K562 (cell line): Measurements from ENCODE around the gene LRCH1. TPM values are rescaled to one million over a fixed set of nuclear protein-coding genes. Genes with fewer than 3 reads are reported as not detected.

Experiments
- ATAC-seq: fragments of 200-7000 bp; cut with Tn5 transposase; 3 replicates; pipeline ENCODE4 v1.9.1; 2020; ENCODE audit warnings: moderate library complexity
- BruUV-seq: library from RNA; stranded (reverse); fragments of 400-500 nt; replicated peaks from 2 replicates; lab custom pipeline; 2021; lab: Mats Ljungman, UMichigan
- CTCF ChIA-PET: fragments of 300-600 bp; formaldehyde crosslinking; extraction: SDS; loops from one replicate; lab custom pipeline; 2021; ENCODE audit warnings: low intra/inter-chr PET ratio; lab: Yijun Ruan, JAX
- POLR2A ChIA-PET: fragments of 300-600, 350-650 bp; sonication (Branson Sonifier 250); formaldehyde crosslinking; extraction: SDS; loops from one replicate; lab custom pipeline; 2021; ENCODE audit warnings: antibody characterized with exemption, inconsistent platforms; lab: Yijun Ruan, JAX
- DNase-seq, 4 experiments: peaks; one replicate each; pipeline versions ENCODE4 v3.0.0 to v3.0.0-alpha.2; 2011 to 2018; ENCODE audit warnings: low spot score in 3 of 4, mixed read lengths in 3 of 4; ENCODE audit errors: extremely low read depth in 1 of 4
- FAIRE-seq: peaks from 2 replicates; lab custom pipeline; 2011; peaks lifted over from hg19 to GRCh38; lab: Jason Lieb, UNC
- H2AFZ ChIP-seq: 2 replicates; pipeline ENCODE4 v1.6.0; 2011; ENCODE audit warnings: low read depth, low read length, control low read depth, inconsistent platforms
- H3K27ac ChIP-seq: fragments of 200-600 bp; 3 replicates; pipeline ENCODE4 v1.8.0; 2011; ENCODE audit warnings: low read depth, mild to moderate bottlenecking, control low read depth, inconsistent platforms, low read length, moderate library complexity, mixed read lengths; ENCODE audit errors: extremely low read depth
- H3K27me3 ChIP-seq, 2 experiments: fragments of 300-600 bp in 1 of 2; 2 replicates in 1 of 2; 3 replicates in 1 of 2; pipeline versions ENCODE4 v1.6.0 to v1.8.0; 2011; ENCODE audit warnings: inconsistent platforms in 2 of 2, low read length in 2 of 2, mild to moderate bottlenecking in 1 of 2, mixed read lengths in 1 of 2, moderate library complexity in 1 of 2; ENCODE audit not compliant: control insufficient read depth in 2 of 2, insufficient read depth in 2 of 2
- H3K36me3 ChIP-seq: fragments of 300-600 bp; 3 replicates; pipeline ENCODE4 v1.8.0; 2011; ENCODE audit warnings: mild to moderate bottlenecking, low read length, inconsistent platforms; ENCODE audit not compliant: control insufficient read depth, insufficient read depth
- H3K4me1 ChIP-seq, 2 experiments: fragments of 200-600 bp in 1 of 2; replicated peaks in 1 of 2; 2 replicates in 1 of 2; 3 replicates in 1 of 2; pipeline versions ENCODE4 v1.5.1 to v1.8.0; 2011; ENCODE audit warnings: inconsistent platforms in 2 of 2, low read length in 2 of 2, mild to moderate bottlenecking in 1 of 2, mixed read lengths in 1 of 2, moderate library complexity in 1 of 2; ENCODE audit not compliant: control insufficient read depth in 2 of 2, insufficient read depth in 2 of 2
- H3K4me2 ChIP-seq: 2 replicates; pipeline ENCODE4 v1.6.1; 2011; ENCODE audit warnings: low read length, control low read depth, inconsistent platforms, mixed read lengths; ENCODE audit not compliant: insufficient read depth
- H3K4me3 ChIP-seq: fragments of 200-600 bp; sonication (generic), shearing (Covaris generic); 2 replicates; pipeline ENCODE4 v1.5.1; 2016; ENCODE audit warnings: control low read depth, inconsistent platforms
- H3K79me2 ChIP-seq: fragments of 200-600 bp; 3 replicates; pipeline ENCODE4 v1.8.0; 2011; ENCODE audit warnings: low read length, inconsistent platforms; ENCODE audit not compliant: control insufficient read depth, insufficient read depth
- H3K9ac ChIP-seq, 2 experiments: 2 replicates each; pipeline versions ENCODE4 v1.6.0 to v1.6.1; 2011; ENCODE audit warnings: low read depth in 2 of 2, low read length in 2 of 2, control low read depth in 1 of 2, inconsistent platforms in 1 of 2, mild to moderate bottlenecking in 1 of 2, mixed read lengths in 1 of 2; ENCODE audit not compliant: insufficient read depth in 1 of 2
- H3K9me1 ChIP-seq: one replicate; pipeline ENCODE4 v1.6.0; 2011; ENCODE audit warnings: inconsistent platforms, mild to moderate bottlenecking, low read length, moderate library complexity; ENCODE audit not compliant: control insufficient read depth, insufficient read depth
- H3K9me3 ChIP-seq: replicated peaks from 2 replicates; pipeline ENCODE4 v1.5.1; 2011; ENCODE audit warnings: low read depth, low read length, inconsistent platforms; ENCODE audit not compliant: control insufficient read depth, insufficient read depth
- H4K20me1 ChIP-seq: replicated peaks from 2 replicates; pipeline ENCODE4 v1.6.1; 2011; ENCODE audit warnings: low read length, inconsistent platforms, mixed read lengths; ENCODE audit not compliant: control insufficient read depth, insufficient read depth
- FUS ChIP-seq: fragments of 200-400 bp; formaldehyde crosslinking; optimal IDR thresholded peaks from 2 replicates; pipeline ENCODE3; 2017; ENCODE audit warnings: low read depth, low read length
- GTF2E2 ChIP-seq: fragments of 200-800 bp; sonication (Bioruptor generic); IDR thresholded peaks from 2 replicates; pipeline ENCODE4 v1.6.1; 2016; ENCODE audit warnings: missing genetic modification characterization, missing compliant biosample characterization
- HMGN3 ChIP-seq: IDR thresholded peaks from 2 replicates; pipeline ENCODE4 v1.6.1; 2011; ENCODE audit warnings: borderline replicate concordance, low read depth, mild to moderate bottlenecking, mixed read lengths, low read length; ENCODE audit not compliant: insufficient read length; ENCODE audit errors: extremely low read depth
- HNRNPH1 ChIP-seq: fragments of 200-400 bp; formaldehyde crosslinking; optimal IDR thresholded peaks from 2 replicates; pipeline ENCODE3; 2017; ENCODE audit warnings: low read depth, mild to moderate bottlenecking, low read length, moderate library complexity
- KHSRP ChIP-seq: fragments of 450-650 bp; IDR thresholded peaks from 2 replicates; pipeline ENCODE4 v1.6.1; 2017
- NELFE ChIP-seq: IDR thresholded peaks from 2 replicates; pipeline ENCODE4 v1.6.1; 2011; ENCODE audit warnings: mild to moderate bottlenecking; ENCODE audit not compliant: insufficient read depth, insufficient read length
- NR4A1 ChIP-seq, 2 experiments: fragments of 250-450 bp in 1 of 2; fragments of 450-650 bp in 1 of 2; sonication (Bioruptor Pico) in 1 of 2; IDR thresholded peaks; 2 replicates each; pipeline versions ENCODE4 v1.4.0 to v1.6.1; 2016 to 2020; ENCODE audit warnings: mild to moderate bottlenecking in 2 of 2, missing compliant biosample characterization in 1 of 2, missing genetic modification characterization in 1 of 2, moderate library complexity in 1 of 2
- PCBP1 ChIP-seq: fragments of 200-400 bp; formaldehyde crosslinking; IDR thresholded peaks from 2 replicates; pipeline ENCODE4 v1.6.1; 2018; ENCODE audit warnings: mild to moderate bottlenecking, low read depth, low read length; ENCODE audit not compliant: poor library complexity, severe bottlenecking
- TAF7 ChIP-seq: fragments of 450-650 bp; IDR thresholded peaks from 2 replicates; pipeline ENCODE4 v1.6.1; 2016; ENCODE audit warnings: missing genetic modification characterization, missing compliant biosample characterization
- TGIF2 ChIP-seq: sonication (generic); formaldehyde crosslinking; IDR thresholded peaks from 2 replicates; pipeline ENCODE4 v1.8.1; 2022; ENCODE audit warnings: mild to moderate bottlenecking, missing genetic modification reagents, moderate library complexity
- XRCC5 ChIP-seq: fragments of 200-400 bp; formaldehyde crosslinking; IDR thresholded peaks from 2 replicates; pipeline ENCODE4 v1.6.1; 2017; ENCODE audit warnings: low read depth, mild to moderate bottlenecking, low read length
- ZC3H4 ChIP-seq: sonication (generic); formaldehyde crosslinking; IDR thresholded peaks from 2 replicates; pipeline ENCODE4 v1.9.0; 2021; ENCODE audit warnings: missing genetic modification reagents, borderline replicate concordance
- ZNF507 ChIP-seq: conservative IDR thresholded peaks from 2 replicates; pipeline ENCODE4 v1.6.1; 2017; ENCODE audit warnings: missing genetic modification characterization, missing compliant biosample characterization
- ZNF76 ChIP-seq: fragments of 250-450 bp; sonication (Bioruptor Pico); IDR thresholded peaks from 2 replicates; pipeline ENCODE4 v1.4.0; 2020; ENCODE audit warnings: mild to moderate bottlenecking, moderate library complexity, borderline replicate concordance
- in situ Hi-C: fragments of 300-500 bp; cut with MboI; formaldehyde crosslinking; loops from 4 replicates; pipeline ENCODE4 v1.15.0; 2018; ENCODE audit warnings: inconsistent platforms, mixed read lengths
- intact Hi-C: fragments of 100-400 bp; cut with micrococcal nuclease; formaldehyde crosslinking; loops from 2 replicates; pipeline ENCODE4 v1.14.2; 2022
- polyA plus RNA-seq, 8 experiments: library from polyadenylated mRNA; depleted of rRNA in 4 of 8; stranded (reverse) in 5 of 8; unstranded in 3 of 8; fragments of >200 nt; fragmentation: Nextera tagmentation in 2 of 8; fragmentation: Illumina TruSeq in 1 of 8; extraction: Ambion mirVana in 2 of 8; extraction: Trizol in 1 of 8; gene quantifications; 2 replicates each; pipeline versions ENCODE4 v1.2.1 to v1.2.3, GENCODE V29; 2011 to 2014; ENCODE audit warnings: inconsistent platforms in 1 of 8, missing spikeins in 1 of 8
- total RNA-seq, 7 experiments: library from RNA; depleted of rRNA in 6 of 7; stranded (reverse); fragments of >200 nt in 6 of 7; fragmentation: Illumina TruSeq in 2 of 7; extraction: Trizol in 2 of 7; gene quantifications; 2 replicates each; pipeline versions ENCODE4 v1.2.1 to v1.2.3, GENCODE V29; 2011 to 2021; ENCODE audit warnings: low replicate concordance in 1 of 7
- TF ChIP-seq, protein P1 (sequence below): fragments of 450-650 bp; IDR thresholded peaks from 2 replicates; pipeline ENCODE4 v1.6.1; 2016
- TF ChIP-seq, protein P2 (sequence below): fragments of 250-450 bp; sonication (Bioruptor Pico); IDR thresholded peaks from 2 replicates; pipeline ENCODE4 v1.8.0; 2021; ENCODE audit warnings: mild to moderate bottlenecking, moderate library complexity
- TF ChIP-seq, protein P3 (sequence below), 2 experiments: fragments of 450-650 bp; IDR thresholded peaks; 2 replicates each; pipeline ENCODE4 v1.6.1; 2016

Gene LRCH1
- total and polyA plus RNA-seq, 9 of the 15 experiments (the other 6 are each of a cell fraction or from before 2014, with no cell fraction given): 1.1 to 6.8 (median 3.7) TPM

DNA sequence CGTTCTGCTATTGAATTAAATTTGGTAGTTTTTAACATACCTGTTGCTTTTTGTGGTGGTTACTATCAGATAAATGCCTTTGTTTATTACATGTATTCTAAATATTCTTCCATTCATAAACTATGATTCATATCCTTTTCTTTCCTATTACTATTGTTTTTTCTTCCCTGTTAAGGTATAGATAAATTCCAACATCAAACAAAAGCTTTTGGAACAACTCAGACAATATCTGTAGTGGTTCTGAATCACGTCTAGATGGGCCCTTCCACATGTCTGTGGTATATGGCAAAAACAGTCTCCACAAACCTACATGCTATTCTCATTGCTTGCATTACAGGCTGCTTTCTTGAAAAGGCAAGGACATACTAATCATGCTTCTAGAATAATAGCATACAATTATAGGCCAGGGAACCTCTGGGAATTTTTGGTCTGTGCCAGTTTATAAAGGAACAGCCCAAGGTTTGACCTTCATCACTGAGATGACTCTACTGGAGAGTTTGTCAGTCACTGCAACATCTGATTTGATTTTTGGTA is 6.4 kb downstream of the LRCH1 start (continued):
- no peak for TF ChIP-seq HMGN3
- TF ChIP-seq NELFE: no peak
- TF ChIP-seq, protein P1, sequence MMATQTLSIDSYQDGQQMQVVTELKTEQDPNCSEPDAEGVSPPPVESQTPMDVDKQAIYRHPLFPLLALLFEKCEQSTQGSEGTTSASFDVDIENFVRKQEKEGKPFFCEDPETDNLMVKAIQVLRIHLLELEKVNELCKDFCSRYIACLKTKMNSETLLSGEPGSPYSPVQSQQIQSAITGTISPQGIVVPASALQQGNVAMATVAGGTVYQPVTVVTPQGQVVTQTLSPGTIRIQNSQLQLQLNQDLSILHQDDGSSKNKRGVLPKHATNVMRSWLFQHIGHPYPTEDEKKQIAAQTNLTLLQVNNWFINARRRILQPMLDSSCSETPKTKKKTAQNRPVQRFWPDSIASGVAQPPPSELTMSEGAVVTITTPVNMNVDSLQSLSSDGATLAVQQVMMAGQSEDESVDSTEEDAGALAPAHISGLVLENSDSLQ: no peak

DNA sequence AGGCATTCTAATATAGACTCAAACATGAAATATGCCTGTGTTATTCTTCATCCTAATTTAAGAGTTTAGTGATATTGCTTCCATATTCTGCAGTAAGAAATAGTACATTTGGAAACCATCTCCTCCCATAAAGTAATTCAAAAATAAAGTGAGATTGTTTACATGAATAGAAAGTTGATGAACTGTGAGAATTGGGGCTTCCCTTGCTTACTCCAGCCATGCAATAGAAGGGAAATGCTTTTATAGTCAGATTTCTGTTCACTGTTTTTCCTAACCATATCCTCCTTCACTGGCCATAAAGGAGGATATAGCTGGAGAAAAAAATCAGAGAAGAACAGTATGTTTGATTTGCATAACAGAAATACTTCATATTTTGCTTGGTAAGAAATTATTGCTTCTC is 7.8 kb downstream of the LRCH1 start:
- Histone ChIP-seq H3K79me2 (peaks cover 74% of the 10 kb centered on the region), H3K4me1 (no peaks in the 10 kb centered on the region), H3K27ac (no peak overlapping the region), H3K4me2 (no peak overlapping the region), H2AFZ (no peak overlapping the region), H3K27me3 (no peaks in the 10 kb centered on the region), H3K9me3 (no peaks in the 10 kb centered on the region), H3K4me3 (no peak overlapping the region), H3K9ac (no peak overlapping the region), H4K20me1 (peaks cover 17% of the 10 kb centered on the region), H3K9me1 (no peaks in the 10 kb centered on the region), H3K36me3 (no peaks in the 10 kb centered on the region)
- in situ Hi-C loops (no loop called here), intact Hi-C loops (no loop called here)
- ATAC-seq (no peak), FAIRE-seq (no peak), DNase-seq (no peak)
- CTCF ChIA-PET: no interaction called here
- POLR2A ChIA-PET: interaction anchor here (1.5 kb wide), 1 partner anchor 17 kb away, joined by 3 read pairs; no protein-coding TSS in a partner anchor
- BruUV-seq: no TSS peak
- no peak for TF ChIP-seq TGIF2 (CRISPR knock-in tag)
- TF ChIP-seq FUS: no peak
- no peak for TF ChIP-seq TAF7 (tag)
- TF ChIP-seq, protein P2, sequence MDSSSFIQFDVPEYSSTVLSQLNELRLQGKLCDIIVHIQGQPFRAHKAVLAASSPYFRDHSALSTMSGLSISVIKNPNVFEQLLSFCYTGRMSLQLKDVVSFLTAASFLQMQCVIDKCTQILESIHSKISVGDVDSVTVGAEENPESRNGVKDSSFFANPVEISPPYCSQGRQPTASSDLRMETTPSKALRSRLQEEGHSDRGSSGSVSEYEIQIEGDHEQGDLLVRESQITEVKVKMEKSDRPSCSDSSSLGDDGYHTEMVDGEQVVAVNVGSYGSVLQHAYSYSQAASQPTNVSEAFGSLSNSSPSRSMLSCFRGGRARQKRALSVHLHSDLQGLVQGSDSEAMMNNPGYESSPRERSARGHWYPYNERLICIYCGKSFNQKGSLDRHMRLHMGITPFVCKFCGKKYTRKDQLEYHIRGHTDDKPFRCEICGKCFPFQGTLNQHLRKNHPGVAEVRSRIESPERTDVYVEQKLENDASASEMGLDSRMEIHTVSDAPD (CRISPR knock-in tag): no peak
- TF ChIP-seq, protein P3, sequence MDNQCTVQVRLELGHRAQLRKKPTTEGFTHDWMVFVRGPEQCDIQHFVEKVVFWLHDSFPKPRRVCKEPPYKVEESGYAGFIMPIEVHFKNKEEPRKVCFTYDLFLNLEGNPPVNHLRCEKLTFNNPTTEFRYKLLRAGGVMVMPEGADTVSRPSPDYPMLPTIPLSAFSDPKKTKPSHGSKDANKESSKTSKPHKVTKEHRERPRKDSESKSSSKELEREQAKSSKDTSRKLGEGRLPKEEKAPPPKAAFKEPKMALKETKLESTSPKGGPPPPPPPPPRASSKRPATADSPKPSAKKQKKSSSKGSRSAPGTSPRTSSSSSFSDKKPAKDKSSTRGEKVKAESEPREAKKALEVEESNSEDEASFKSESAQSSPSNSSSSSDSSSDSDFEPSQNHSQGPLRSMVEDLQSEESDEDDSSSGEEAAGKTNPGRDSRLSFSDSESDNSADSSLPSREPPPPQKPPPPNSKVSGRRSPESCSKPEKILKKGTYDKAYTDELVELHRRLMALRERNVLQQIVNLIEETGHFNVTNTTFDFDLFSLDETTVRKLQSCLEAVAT (IDR thresholded peaks at IDR 0.05): no peak
- TF ChIP-seq ZNF76: no peak
- TF ChIP-seq KHSRP: no peak
- no peak for TF ChIP-seq PCBP1
- no peak for TF ChIP-seq XRCC5
- no peak for TF ChIP-seq GTF2E2 (tag)
- no peak for TF ChIP-seq NR4A1 (CRISPR knock-in tag; IDR thresholded peaks at IDR 0.05)
- TF ChIP-seq NR4A1 (tag; IDR thresholded peaks at IDR 0.05): no peak
- TF ChIP-seq HNRNPH1: no peak
- no peak for TF ChIP-seq ZNF507 (tag)
- no peak for TF ChIP-seq ZC3H4 (CRISPR knock-in tag)
